ENCODE data around the gene SPDEF. TPM values are rescaled to one million over a fixed set of nuclear protein-coding genes. Genes with fewer than 3 reads are reported as not detected.

SPDEF gene
- total and polyA plus RNA-seq, 4 donors: 0.17 to 0.36 (median 0.21) TPM

- Histone ChIP-seq H3K4me1 (ENCODE audit: control insufficient read depth, insufficient read depth, low read length) (peaks cover 23% of the 10 kb centered on the region), H3K4me3 (ENCODE audit: low read depth, low read length) (no peak overlapping the region), H3K36me3 (ENCODE audit: control insufficient read depth, insufficient read depth, low read length) (peaks cover 9% of the 10 kb centered on the region), H3K27me3 (ENCODE audit: control insufficient read depth, insufficient read depth, low read length) (no peaks in the 10 kb centered on the region), H3K27ac (ENCODE audit: low read depth, low read length) (no peak overlapping the region), H3K9me3 (ENCODE audit: control insufficient read depth, insufficient read depth, low read length) (no peaks in the 10 kb centered on the region)
- DNase-seq (ENCODE audit: low read depth in 4 of 6, low spot score in 6 of 6): no peak
- 88% methylated on average over 4 of the region's 14 CpGs for WGBS (ENCODE audit: insufficient coverage)
Observed at GRCh38 chr6:34539181-34539580, 16.9 kb downstream of the SPDEF start.

- DNase-seq (ENCODE audit: low read depth in 4 of 6, low spot score in 6 of 6): peak in 1 of 6 donors; percentile 28
- Histone ChIP-seq H3K4me3 (ENCODE audit: low read depth, low read length) (no peak overlapping the region), H3K9me3 (ENCODE audit: control insufficient read depth, insufficient read depth, low read length) (no peaks in the 10 kb centered on the region), H3K36me3 (ENCODE audit: control insufficient read depth, insufficient read depth, low read length) (peaks cover 15% of the 10 kb centered on the region), H3K4me1 (ENCODE audit: control insufficient read depth, insufficient read depth, low read length) (peaks cover 23% of the 10 kb centered on the region), H3K27ac (ENCODE audit: low read depth, low read length) (no peak overlapping the region), H3K27me3 (ENCODE audit: control insufficient read depth, insufficient read depth, low read length) (no peaks in the 10 kb centered on the region)
- 98% methylated on average over 4 of the region's 6 CpGs for WGBS (ENCODE audit: insufficient coverage)
Observed at GRCh38 chr6:34538581-34538980, 17.5 kb downstream of the SPDEF start.

- Histone ChIP-seq H3K36me3 (ENCODE audit: control insufficient read depth, insufficient read depth, low read length) (peaks cover 19% of the 10 kb centered on the region), H3K27me3 (ENCODE audit: control insufficient read depth, insufficient read depth, low read length) (no peaks in the 10 kb centered on the region), H3K27ac (ENCODE audit: low read depth, low read length) (no peak overlapping the region), H3K4me3 (ENCODE audit: low read depth, low read length) (no peak overlapping the region), H3K4me1 (ENCODE audit: control insufficient read depth, insufficient read depth, low read length) (peaks cover 23% of the 10 kb centered on the region), H3K9me3 (ENCODE audit: control insufficient read depth, insufficient read depth, low read length) (no peaks in the 10 kb centered on the region)
- no peak for DNase-seq (ENCODE audit: low read depth in 4 of 6, low spot score in 6 of 6)
- WGBS (ENCODE audit: insufficient coverage): 79% methylated on average over 18 of the region's 19 CpGs
Observed at GRCh38 chr6:34537922-34538550, 18.1 kb downstream of the SPDEF start.

GRCh38 chr6:34536959-34537848 lies 18.9 kb downstream of the SPDEF start:
- 84% methylated on average over 13 of the region's 15 CpGs for WGBS (ENCODE audit: insufficient coverage)
- H3K4me1 ChIP-seq (ENCODE audit: control insufficient read depth, insufficient read depth, low read length): peaks cover 29% of the 10 kb centered on the region
- no peak overlapping the region for H3K27ac ChIP-seq (ENCODE audit: low read depth, low read length)
- H3K9me3 ChIP-seq (ENCODE audit: control insufficient read depth, insufficient read depth, low read length): no peaks in the 10 kb centered on the region
- no peak overlapping the region for H3K4me3 ChIP-seq (ENCODE audit: low read depth, low read length)
- peaks cover 26% of the 10 kb centered on the region for H3K36me3 ChIP-seq (ENCODE audit: control insufficient read depth, insufficient read depth, low read length)
- no peak for DNase-seq (ENCODE audit: low read depth in 4 of 6, low spot score in 6 of 6)
- no peaks in the 10 kb centered on the region for H3K27me3 ChIP-seq (ENCODE audit: control insufficient read depth, insufficient read depth, low read length)

- H3K4me3 ChIP-seq (ENCODE audit: low read depth, low read length): no peak overlapping the region
- peak in 2 of 6 donors; percentile 63 to 74 for DNase-seq (ENCODE audit: low read depth in 4 of 6, low spot score in 6 of 6)
- no peaks in the 10 kb centered on the region for H3K27me3 ChIP-seq (ENCODE audit: control insufficient read depth, insufficient read depth, low read length)
- WGBS (ENCODE audit: insufficient coverage): 55% methylated on average over 2 of the region's 3 CpGs
- H3K36me3 ChIP-seq (ENCODE audit: control insufficient read depth, insufficient read depth, low read length): peaks cover 27% of the 10 kb centered on the region
- no peak overlapping the region for H3K27ac ChIP-seq (ENCODE audit: low read depth, low read length)
- H3K4me1 ChIP-seq (ENCODE audit: control insufficient read depth, insufficient read depth, low read length): peaks cover 29% of the 10 kb centered on the region
- no peaks in the 10 kb centered on the region for H3K9me3 ChIP-seq (ENCODE audit: control insufficient read depth, insufficient read depth, low read length)
Observed at GRCh38 chr6:34536251-34536958, 19.7 kb downstream of the SPDEF start.

- Histone ChIP-seq H3K36me3 (ENCODE audit: control insufficient read depth, insufficient read depth, low read length) (peaks cover 27% of the 10 kb centered on the region), H3K4me3 (ENCODE audit: low read depth, low read length) (no peak overlapping the region), H3K27ac (ENCODE audit: low read depth, low read length) (no peak overlapping the region), H3K9me3 (ENCODE audit: control insufficient read depth, insufficient read depth, low read length) (no peaks in the 10 kb centered on the region), H3K27me3 (ENCODE audit: control insufficient read depth, insufficient read depth, low read length) (no peaks in the 10 kb centered on the region), H3K4me1 (ENCODE audit: control insufficient read depth, insufficient read depth, low read length) (peaks cover 29% of the 10 kb centered on the region)
- DNase-seq (ENCODE audit: low read depth in 4 of 6, low spot score in 6 of 6): no peak
- 74% methylated on average over 9 of the region's 11 CpGs for WGBS (ENCODE audit: insufficient coverage)
Observed at GRCh38 chr6:34535646-34536045, 20.5 kb downstream of the SPDEF start.

GRCh38 chr6:34535199-34535598 lies 20.9 kb downstream of the SPDEF start:
- Histone ChIP-seq H3K27ac (ENCODE audit: low read depth, low read length) (no peak overlapping the region), H3K9me3 (ENCODE audit: control insufficient read depth, insufficient read depth, low read length) (no peaks in the 10 kb centered on the region), H3K27me3 (ENCODE audit: control insufficient read depth, insufficient read depth, low read length) (no peaks in the 10 kb centered on the region), H3K36me3 (ENCODE audit: control insufficient read depth, insufficient read depth, low read length) (peaks cover 30% of the 10 kb centered on the region), H3K4me1 (ENCODE audit: control insufficient read depth, insufficient read depth, low read length) (peaks cover 31% of the 10 kb centered on the region), H3K4me3 (ENCODE audit: low read depth, low read length) (no peak overlapping the region)
- 96% methylated on average over 6 of the region's 6 CpGs for WGBS (ENCODE audit: insufficient coverage)
- DNase-seq (ENCODE audit: low read depth in 4 of 6, low spot score in 6 of 6): no peak

GRCh38 chr6:34534656-34535055 lies 21.5 kb downstream of the SPDEF start:
- Histone ChIP-seq H3K4me1 (ENCODE audit: control insufficient read depth, insufficient read depth, low read length) (peaks cover 34% of the 10 kb centered on the region), H3K36me3 (ENCODE audit: control insufficient read depth, insufficient read depth, low read length) (peaks cover 36% of the 10 kb centered on the region), H3K27me3 (ENCODE audit: control insufficient read depth, insufficient read depth, low read length) (no peaks in the 10 kb centered on the region), H3K4me3 (ENCODE audit: low read depth, low read length) (no peak overlapping the region), H3K27ac (ENCODE audit: low read depth, low read length) (no peak overlapping the region), H3K9me3 (ENCODE audit: control insufficient read depth, insufficient read depth, low read length) (no peaks in the 10 kb centered on the region)
- DNase-seq (ENCODE audit: low read depth in 4 of 6, low spot score in 6 of 6): no peak
- WGBS (ENCODE audit: insufficient coverage): 81% methylated on average over 12 of the region's 16 CpGs

- peaks cover 36% of the 10 kb centered on the region for H3K36me3 ChIP-seq (ENCODE audit: control insufficient read depth, insufficient read depth, low read length)
- no peak overlapping the region for H3K27ac ChIP-seq (ENCODE audit: low read depth, low read length)
- DNase-seq (ENCODE audit: low read depth in 4 of 6, low spot score in 6 of 6): no peak
- H3K4me1 ChIP-seq (ENCODE audit: control insufficient read depth, insufficient read depth, low read length): peaks cover 34% of the 10 kb centered on the region
- H3K9me3 ChIP-seq (ENCODE audit: control insufficient read depth, insufficient read depth, low read length): no peaks in the 10 kb centered on the region
- 88% methylated on average over 6 of the region's 6 CpGs for WGBS (ENCODE audit: insufficient coverage)
- no peak overlapping the region for H3K4me3 ChIP-seq (ENCODE audit: low read depth, low read length)
- H3K27me3 ChIP-seq (ENCODE audit: control insufficient read depth, insufficient read depth, low read length): no peaks in the 10 kb centered on the region
Observed at GRCh38 chr6:34534146-34534545, 22.0 kb downstream of the SPDEF start.

Data from spinal cord (tissue), 10 donors.